Esophagus squamous epithelium (tissue), 4 donors: ENCODE results near the gene GABRG2.

ENCODE experiments used
- POLR2A ChIP-seq, 4 donors: fragments of 450-650 bp; IDR thresholded peaks; one replicate each; pipeline ENCODE4 v1.6.1; 2017; ENCODE audit warnings: antibody characterized with exemption in 4 of 4, mild to moderate bottlenecking in 4 of 4, moderate library complexity in 3 of 4
- TF ChIP-seq, protein P1 (sequence below), 6 experiments: fragments of 450-650 bp in 4 of 6; fragments of 200-600 bp in 2 of 6; sonication (generic) in 2 of 6; IDR thresholded peaks; one replicate each; pipeline ENCODE4 v1.5.1; 2016 to 2019; ENCODE audit warnings: antibody characterized with exemption in 6 of 6, mild to moderate bottlenecking in 4 of 6, moderate library complexity in 4 of 6

DNA sequence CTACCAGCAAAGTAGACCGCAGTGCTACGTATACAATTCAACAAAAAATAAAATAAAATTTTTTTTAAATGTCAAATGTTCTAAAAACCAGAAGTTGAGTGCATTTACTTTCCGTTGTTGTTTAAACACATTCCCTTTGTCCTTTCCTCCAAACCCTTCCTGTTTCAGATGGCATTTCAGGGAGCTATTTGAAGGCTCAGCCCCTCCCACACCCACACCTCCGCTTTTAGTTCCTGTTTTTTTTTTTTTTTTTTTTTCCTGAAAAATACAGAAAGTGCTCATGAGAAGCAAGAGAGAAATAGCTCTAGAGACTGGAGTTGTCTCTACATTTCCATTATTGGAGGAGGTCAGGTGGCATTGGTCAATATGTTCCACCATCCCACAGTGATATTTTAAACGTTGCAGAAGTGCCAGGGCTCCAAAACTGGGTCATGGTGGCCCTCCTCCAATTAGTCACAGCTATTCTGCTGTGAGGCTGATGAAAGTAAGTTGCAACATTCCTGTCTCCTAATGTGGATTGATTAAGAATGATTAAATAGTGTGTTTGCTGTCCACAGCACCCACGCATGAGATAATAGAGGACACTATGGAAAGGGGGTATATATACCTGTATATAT is 106.9 kb downstream of the GABRG2 start:
- TF ChIP-seq, protein P1, sequence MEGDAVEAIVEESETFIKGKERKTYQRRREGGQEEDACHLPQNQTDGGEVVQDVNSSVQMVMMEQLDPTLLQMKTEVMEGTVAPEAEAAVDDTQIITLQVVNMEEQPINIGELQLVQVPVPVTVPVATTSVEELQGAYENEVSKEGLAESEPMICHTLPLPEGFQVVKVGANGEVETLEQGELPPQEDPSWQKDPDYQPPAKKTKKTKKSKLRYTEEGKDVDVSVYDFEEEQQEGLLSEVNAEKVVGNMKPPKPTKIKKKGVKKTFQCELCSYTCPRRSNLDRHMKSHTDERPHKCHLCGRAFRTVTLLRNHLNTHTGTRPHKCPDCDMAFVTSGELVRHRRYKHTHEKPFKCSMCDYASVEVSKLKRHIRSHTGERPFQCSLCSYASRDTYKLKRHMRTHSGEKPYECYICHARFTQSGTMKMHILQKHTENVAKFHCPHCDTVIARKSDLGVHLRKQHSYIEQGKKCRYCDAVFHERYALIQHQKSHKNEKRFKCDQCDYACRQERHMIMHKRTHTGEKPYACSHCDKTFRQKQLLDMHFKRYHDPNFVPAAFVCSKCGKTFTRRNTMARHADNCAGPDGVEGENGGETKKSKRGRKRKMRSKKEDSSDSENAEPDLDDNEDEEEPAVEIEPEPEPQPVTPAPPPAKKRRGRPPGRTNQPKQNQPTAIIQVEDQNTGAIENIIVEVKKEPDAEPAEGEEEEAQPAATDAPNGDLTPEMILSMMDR (IDR thresholded peaks at IDR 0.05): no peak
- TF ChIP-seq POLR2A (IDR thresholded peaks at IDR 0.05): no peak
